Activated T-helper 17 cell treated with anti-CD3 and anti-CD28 coated beads, Interleukin-2, amount 50 U/mL, for 72 hours (primary cell): ENCODE results near the gene YAE1. TPM values are rescaled to one million over a fixed set of nuclear protein-coding genes. Genes with fewer than 3 reads are reported as not detected.
"Not testable (repeated sequence)": the region's sequence is repeated elsewhere in the genome, so short reads cannot be mapped to it uniquely, and the experiment has no call there.

Source experiments
- ATAC-seq: fragments of 150-1000 bp; cut with Tn5 transposase; replicated peaks from 2 replicates; pipeline ENCODE4 v1.10.0; 2021; ENCODE audit warnings: mild to moderate bottlenecking, moderate library complexity
- H3K27ac Mint-ChIP-seq: one replicate; pipeline ENCODE4 v1.8.0; 2022; ENCODE audit warnings: mixed read lengths
- H3K27me3 Mint-ChIP-seq: one replicate; pipeline ENCODE4 v1.8.0; 2022; ENCODE audit warnings: mixed read lengths
- H3K36me3 Mint-ChIP-seq: one replicate; pipeline ENCODE4 v1.8.0; 2022; ENCODE audit warnings: low read depth, mild to moderate bottlenecking, mixed read lengths
- H3K4me1 Mint-ChIP-seq: one replicate; pipeline ENCODE4 v1.8.0; 2022; ENCODE audit warnings: mixed read lengths
- H3K4me3 Mint-ChIP-seq: one replicate; pipeline ENCODE4 v1.8.0; 2022; ENCODE audit warnings: mild to moderate bottlenecking, mixed read lengths
- H3K9me3 Mint-ChIP-seq: one replicate; pipeline ENCODE4 v1.8.0; 2022; ENCODE audit warnings: mixed read lengths
- total RNA-seq, 2 donors: library from RNA; stranded (reverse); gene quantifications; one replicate each; pipeline ENCODE4 v1.2.3, GENCODE V29; 2022

The YAE1 gene
- total RNA-seq, 2 donors from 2014 or later = 9.2 to 13.9 TPM

DNA sequence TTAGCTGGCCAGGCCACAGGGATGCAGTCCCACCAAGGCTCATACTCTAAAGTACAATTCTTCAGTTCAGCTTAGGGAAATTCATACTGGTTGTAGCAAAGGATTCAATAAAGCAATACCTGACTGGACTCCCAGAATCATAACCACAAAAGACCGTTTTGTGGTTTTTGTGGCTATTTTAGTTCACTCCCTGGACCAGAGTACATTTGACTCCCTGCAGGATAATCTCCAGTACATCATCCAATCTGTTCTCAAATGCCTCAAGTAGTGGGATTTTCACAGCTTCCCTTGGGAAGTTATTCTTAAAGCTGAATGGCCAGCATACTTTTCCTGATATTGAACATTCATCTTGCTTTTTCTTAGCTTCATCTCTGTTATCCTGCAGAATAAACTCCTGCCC is 29.3 kb upstream of the YAE1 start:
- no peak for ATAC-seq
- peaks cover 11% of the 10 kb centered on the region for H3K27me3 Mint-ChIP-seq
- H3K9me3 Mint-ChIP-seq = no peaks in the 10 kb centered on the region
- H3K4me3 Mint-ChIP-seq = no peak overlapping the region
- H3K4me1 Mint-ChIP-seq = no peaks in the 10 kb centered on the region
- no peaks in the 10 kb centered on the region for H3K36me3 Mint-ChIP-seq
- H3K27ac Mint-ChIP-seq = no peak overlapping the region

DNA sequence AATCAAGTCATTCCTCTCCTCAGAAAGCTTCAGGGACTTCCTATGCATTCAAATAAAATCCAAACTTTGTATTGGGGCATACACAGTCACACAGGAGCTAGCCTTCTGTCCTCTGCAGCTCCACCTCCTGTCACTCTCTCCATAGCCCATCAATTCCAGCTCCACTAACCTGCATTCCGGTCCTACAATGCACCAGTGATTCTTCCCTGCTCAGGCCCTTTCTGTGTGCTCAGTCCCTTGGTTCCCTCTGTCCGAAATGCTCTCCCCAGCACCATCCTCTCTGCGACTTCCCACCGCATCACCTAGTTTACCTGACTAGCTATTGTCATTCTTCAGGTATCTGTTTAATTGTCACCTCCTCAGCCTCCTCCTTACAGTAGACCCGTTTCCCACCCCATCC is 26.4 kb upstream of the YAE1 start:
- ATAC-seq = no peak
- Mint-ChIP-seq H3K4me3 (no peak overlapping the region), H3K36me3 (no peaks in the 10 kb centered on the region)

DNA sequence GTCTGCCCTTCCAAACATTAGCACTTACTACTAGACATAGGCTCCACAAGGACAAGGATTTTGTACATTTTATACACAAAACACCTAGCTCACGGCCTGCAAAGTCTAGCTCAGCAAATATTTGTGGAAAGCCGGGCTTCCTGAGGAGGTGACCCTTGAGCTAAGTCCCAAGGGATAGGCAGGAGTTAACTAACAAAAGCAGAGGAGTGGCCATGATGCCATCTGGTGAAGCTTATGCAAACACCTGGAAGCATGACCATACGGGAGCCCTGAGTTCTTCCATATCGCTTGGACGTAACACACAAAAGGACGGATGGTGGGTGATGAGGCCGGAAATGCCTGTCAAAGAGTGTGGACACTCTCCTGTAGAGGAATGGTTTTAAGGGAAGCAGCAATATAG is 25.9 kb upstream of the YAE1 start:
- Mint-ChIP-seq H3K27me3 (peaks cover 6% of the 10 kb centered on the region), H3K9me3 (no peaks in the 10 kb centered on the region), H3K27ac (no peak overlapping the region), H3K4me3 (no peak overlapping the region), H3K4me1 (no peaks in the 10 kb centered on the region), H3K36me3 (no peaks in the 10 kb centered on the region)
- no peak for ATAC-seq

More for the DNA sequence above, 26.4 kb upstream of the YAE1 start:
- Mint-ChIP-seq H3K9me3 (no peaks in the 10 kb centered on the region), H3K4me1 (no peaks in the 10 kb centered on the region), H3K27ac (no peak overlapping the region), H3K27me3 (peaks cover 6% of the 10 kb centered on the region)

DNA sequence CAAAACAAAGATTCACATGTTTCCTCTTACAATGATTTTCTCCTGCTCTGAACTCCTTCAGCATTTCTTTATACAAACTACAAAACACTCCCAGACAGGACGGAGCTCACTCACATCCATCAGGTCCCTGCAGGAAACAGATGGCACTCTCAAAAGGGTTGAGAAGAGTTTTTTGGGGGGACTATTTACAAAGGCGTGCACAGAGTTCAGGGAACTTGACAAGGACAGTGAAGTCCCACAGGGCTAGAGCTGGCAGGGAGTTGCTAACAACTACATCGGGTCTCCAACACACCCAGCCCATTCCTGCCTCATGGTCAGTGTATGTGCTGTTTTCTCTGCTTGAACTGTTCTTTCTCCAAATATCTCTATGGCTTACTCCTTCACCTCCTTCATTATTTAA is 24.7 kb upstream of the YAE1 start:
- Mint-ChIP-seq H3K36me3 (no peaks in the 10 kb centered on the region), H3K9me3 (no peaks in the 10 kb centered on the region), H3K27me3 (no peaks in the 10 kb centered on the region), H3K4me1 (no peaks in the 10 kb centered on the region), H3K4me3 (no peak overlapping the region), H3K27ac (no peak overlapping the region)
- no peak for ATAC-seq

DNA sequence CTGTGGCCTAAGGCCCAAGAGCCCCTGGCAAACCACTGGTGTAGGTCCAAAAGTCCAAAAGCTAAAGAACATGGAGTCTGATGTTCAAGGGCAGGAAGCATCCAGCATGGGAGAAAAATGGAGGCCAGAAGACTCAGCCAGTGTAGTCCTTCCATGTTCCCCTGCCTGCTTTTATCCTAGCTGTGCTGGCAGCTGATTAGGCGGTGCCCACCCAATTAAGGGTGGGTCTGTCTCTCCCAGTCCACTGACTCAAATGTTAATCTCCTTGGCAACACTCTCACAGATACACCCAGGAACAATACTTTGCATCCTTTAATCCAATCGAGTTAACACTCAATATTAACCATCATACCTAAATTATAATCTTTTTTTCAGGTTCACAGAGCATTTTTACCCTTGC is 21.4 kb upstream of the YAE1 start:
- H3K27ac Mint-ChIP-seq, H3K9me3 Mint-ChIP-seq, H3K27me3 Mint-ChIP-seq, H3K4me3 Mint-ChIP-seq, H3K4me1 Mint-ChIP-seq, ATAC-seq, H3K36me3 Mint-ChIP-seq: not testable (repeated sequence)

DNA sequence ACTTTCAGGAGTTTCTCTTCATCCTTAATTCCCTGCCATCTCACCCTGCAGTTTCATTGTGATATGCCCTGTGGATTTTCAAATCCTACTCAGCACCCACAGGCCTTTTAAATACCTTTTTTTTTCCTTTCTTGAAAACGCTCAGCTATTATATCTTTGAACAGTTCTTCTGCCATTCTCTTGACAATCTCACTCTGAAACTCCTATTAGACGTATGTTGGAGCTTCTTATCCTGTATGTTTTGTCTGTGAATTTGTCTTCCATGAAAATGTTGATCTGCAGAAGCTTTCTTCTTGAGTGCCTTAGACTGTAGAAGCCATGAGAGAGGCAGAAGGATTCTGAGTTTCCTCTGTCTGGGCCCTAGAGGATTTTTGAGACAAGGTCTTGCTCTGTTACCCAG is 18.9 kb upstream of the YAE1 start:
- peaks cover 13% of the 10 kb centered on the region for H3K27me3 Mint-ChIP-seq
- no peaks in the 10 kb centered on the region for H3K36me3 Mint-ChIP-seq
- peaks cover 6% of the 10 kb centered on the region for H3K9me3 Mint-ChIP-seq
- no peaks in the 10 kb centered on the region for H3K4me1 Mint-ChIP-seq
- H3K4me3 Mint-ChIP-seq = no peak overlapping the region
- no peak overlapping the region for H3K27ac Mint-ChIP-seq
- ATAC-seq = no peak

DNA sequence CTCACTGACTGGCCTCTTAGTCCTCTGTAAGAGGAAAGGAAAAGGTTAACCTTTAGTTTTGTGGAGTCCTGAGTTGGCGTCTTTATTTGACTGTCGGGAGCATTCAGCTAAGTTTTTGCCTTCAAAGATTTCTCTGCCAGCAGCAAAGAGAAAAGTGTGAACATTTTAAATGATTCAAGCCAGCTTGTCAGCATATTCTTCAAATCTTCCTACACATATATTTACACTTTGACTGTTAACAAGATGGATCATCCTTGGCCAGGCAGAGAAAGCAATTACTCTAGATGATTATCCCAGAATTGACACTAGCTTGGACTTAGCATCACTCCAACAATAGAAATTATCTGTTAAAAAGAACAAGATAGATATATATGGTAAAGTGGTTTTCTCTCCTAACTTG is 15.8 kb upstream of the YAE1 start:
- ATAC-seq = no peak
- H3K36me3 Mint-ChIP-seq = no peaks in the 10 kb centered on the region
- H3K27me3 Mint-ChIP-seq = peaks cover 27% of the 10 kb centered on the region
- H3K4me3 Mint-ChIP-seq = no peak overlapping the region
- no peak overlapping the region for H3K27ac Mint-ChIP-seq
- no peaks in the 10 kb centered on the region for H3K4me1 Mint-ChIP-seq
- H3K9me3 Mint-ChIP-seq = peaks cover 6% of the 10 kb centered on the region

DNA sequence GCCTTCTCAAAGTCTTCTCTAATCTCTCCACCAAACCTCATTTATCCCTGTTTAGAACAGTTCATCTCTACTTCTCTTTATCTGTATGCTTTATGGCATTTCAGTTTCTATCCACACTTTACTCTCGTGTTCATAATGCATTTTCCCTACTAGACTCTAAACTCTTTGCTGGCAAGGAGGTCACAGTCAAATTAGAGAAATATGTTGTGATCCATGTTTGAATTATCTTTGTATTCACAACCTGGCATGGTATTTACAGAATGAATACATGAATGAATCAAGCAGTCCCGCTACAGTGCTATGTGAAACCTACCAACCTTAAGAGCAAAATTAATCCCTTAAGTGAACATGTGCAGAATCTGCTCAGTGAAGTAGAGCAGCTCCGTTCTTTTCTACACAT is 12.8 kb upstream of the YAE1 start:
- H3K4me3 Mint-ChIP-seq = no peak overlapping the region
- H3K27ac Mint-ChIP-seq = no peak overlapping the region
- ATAC-seq = no peak

DNA sequence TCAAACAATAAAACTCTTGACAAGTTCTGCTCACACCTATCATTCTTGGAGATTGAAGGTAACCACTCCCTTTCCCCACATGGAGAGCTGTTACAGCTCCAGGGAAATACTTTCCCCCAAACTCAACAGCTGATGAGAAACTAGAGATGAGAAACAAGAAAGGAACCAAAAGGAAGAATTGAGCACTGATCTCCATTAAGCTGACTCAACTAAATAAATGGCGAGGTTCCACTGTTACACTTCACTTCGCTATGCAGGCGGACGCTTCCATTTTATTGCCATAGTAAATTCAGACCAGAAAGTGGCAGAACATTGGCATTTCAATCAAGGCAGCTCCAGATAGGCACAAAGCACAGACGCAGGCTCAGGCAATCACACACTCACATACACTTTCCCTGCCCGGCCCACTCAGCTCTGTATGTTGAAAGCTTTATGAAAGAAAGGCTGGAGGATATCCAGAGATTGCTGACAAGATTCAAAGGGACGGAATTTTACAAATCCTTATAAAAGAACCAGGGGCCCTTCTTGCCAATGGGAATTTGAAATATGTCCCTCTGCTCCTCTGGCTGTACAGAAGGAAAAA is 11.5 kb upstream of the YAE1 start:
- no peaks in the 10 kb centered on the region for H3K9me3 Mint-ChIP-seq
- no peak overlapping the region for H3K4me3 Mint-ChIP-seq
- no peaks in the 10 kb centered on the region for H3K4me1 Mint-ChIP-seq
- H3K27me3 Mint-ChIP-seq = peaks cover 30% of the 10 kb centered on the region
- ATAC-seq = no peak
- H3K36me3 Mint-ChIP-seq = no peaks in the 10 kb centered on the region
- no peak overlapping the region for H3K27ac Mint-ChIP-seq

More for the DNA sequence above, 12.8 kb upstream of the YAE1 start:
- H3K9me3 Mint-ChIP-seq = no peaks in the 10 kb centered on the region
- H3K4me1 Mint-ChIP-seq = no peaks in the 10 kb centered on the region
- no peaks in the 10 kb centered on the region for H3K36me3 Mint-ChIP-seq
- peaks cover 30% of the 10 kb centered on the region for H3K27me3 Mint-ChIP-seq

DNA sequence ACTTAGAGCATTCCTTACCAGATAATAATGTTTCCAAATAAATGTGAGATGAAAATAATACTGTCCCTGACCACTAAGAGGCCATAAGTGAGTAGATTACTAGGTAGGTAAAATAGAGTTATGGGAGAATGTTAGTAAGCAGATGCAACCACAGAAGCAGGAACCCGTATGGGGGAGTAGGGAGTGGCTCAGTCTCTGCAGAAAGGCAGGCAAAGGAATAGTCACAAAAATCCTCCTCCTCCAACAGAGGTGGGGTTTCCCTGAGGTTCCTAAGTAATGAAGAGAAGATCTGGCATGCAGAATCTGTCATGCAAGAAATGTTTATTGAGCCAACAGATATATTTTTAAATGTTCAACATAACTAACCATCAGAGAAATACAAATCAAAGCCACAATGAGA is 9.0 kb upstream of the YAE1 start:
- Mint-ChIP-seq H3K27me3 (peaks cover 21% of the 10 kb centered on the region), H3K9me3 (no peaks in the 10 kb centered on the region), H3K4me3 (no peak overlapping the region), H3K4me1 (no peaks in the 10 kb centered on the region), H3K27ac (no peak overlapping the region), H3K36me3 (no peaks in the 10 kb centered on the region)
- no peak for ATAC-seq

DNA sequence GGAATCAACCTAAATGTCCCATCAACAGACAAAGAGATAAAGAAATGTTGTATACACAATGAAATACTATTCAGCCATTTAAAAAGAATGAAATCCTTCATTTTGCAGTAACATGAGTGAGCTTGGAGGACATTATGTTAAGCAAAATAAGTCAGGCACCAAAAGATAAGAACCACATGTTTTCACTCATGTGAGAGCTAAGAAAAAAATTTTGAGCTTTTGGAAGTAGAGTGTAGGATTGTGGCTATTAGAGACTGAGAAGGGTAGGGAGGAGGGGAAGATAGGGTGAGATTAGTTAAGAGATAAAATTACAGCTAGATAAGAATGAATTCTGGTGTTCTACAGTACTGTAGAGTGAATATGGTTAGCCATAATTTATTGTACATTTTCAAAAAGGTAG is 8.3 kb upstream of the YAE1 start:
- ATAC-seq = no peak
- H3K9me3 Mint-ChIP-seq = no peaks in the 10 kb centered on the region
- no peaks in the 10 kb centered on the region for H3K36me3 Mint-ChIP-seq
- no peak overlapping the region for H3K27ac Mint-ChIP-seq
- H3K4me1 Mint-ChIP-seq = no peaks in the 10 kb centered on the region
- peaks cover 21% of the 10 kb centered on the region for H3K27me3 Mint-ChIP-seq
- H3K4me3 Mint-ChIP-seq = no peak overlapping the region

DNA sequence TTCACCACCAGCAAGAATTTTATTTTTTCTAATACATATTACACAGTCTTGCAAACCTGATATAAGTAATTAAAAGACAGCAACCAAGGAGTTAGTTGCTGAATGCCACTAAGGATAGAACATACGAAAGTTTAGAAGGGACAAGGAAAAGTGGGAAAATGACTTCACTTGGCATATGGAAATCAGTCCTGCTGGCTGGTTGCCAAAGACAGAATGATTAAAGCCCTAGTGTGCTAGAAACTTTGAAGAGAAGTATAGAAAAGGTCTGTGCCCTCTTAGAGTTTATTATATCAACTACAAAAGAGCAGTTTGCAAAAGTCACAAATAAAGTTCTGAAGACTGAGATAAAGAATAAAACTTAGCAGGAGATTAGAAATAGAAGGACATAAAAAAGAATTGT is 5.8 kb upstream of the YAE1 start:
- Mint-ChIP-seq H3K36me3 (no peaks in the 10 kb centered on the region), H3K27me3 (peaks cover 8% of the 10 kb centered on the region), H3K4me3 (no peak overlapping the region), H3K4me1 (peaks cover under 1% of the 10 kb centered on the region), H3K27ac (no peak overlapping the region), H3K9me3 (no peaks in the 10 kb centered on the region)
- ATAC-seq = no peak

DNA sequence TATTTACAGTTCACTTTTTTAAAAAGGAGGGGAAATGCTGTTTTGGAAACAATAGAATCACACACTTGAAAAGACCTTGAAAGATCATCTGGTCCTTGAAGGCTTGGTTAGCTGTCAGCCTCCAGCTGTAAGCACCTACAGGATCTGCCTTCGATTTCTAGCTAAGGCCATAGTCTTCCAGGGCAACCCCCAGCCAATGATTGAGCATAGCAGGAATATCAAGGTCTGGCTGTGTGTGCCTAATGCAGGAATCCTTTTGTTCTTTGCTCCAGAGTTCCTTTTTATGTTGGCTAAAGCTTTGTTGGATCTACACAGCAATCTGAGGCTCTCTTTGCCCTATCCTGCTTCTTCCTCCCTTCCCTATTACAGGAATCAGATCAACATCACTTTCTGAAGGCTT is 5.2 kb upstream of the YAE1 start:
- no peaks in the 10 kb centered on the region for H3K36me3 Mint-ChIP-seq
- no peak for ATAC-seq
- peaks cover 4% of the 10 kb centered on the region for H3K4me1 Mint-ChIP-seq
- H3K4me3 Mint-ChIP-seq = no peak overlapping the region
- no peaks in the 10 kb centered on the region for H3K9me3 Mint-ChIP-seq
- no peak overlapping the region for H3K27ac Mint-ChIP-seq
- H3K27me3 Mint-ChIP-seq = peaks cover 8% of the 10 kb centered on the region

DNA sequence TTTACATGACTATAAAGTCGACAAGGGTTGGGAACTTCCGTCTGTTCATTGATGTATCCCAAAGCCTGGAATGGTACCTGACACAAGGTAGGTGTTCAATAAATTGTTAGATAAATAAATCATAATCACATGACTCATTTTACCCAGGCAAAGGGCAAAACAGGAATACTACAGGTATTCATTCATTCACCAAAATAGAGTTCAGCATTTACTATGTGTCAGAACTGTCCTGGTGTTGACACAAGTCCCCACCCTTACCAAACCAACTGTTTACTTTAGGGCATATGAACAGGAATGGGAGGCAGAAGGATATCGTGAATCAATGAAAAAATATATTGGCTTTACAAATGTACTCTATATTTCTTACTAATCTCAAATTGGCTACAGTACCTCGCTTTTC is 666 bp upstream of the YAE1 start:
- peaks cover 4% of the 10 kb centered on the region for H3K4me1 Mint-ChIP-seq
- H3K27me3 Mint-ChIP-seq = no peaks in the 10 kb centered on the region
- peak overlapping the region; percentile 90 for H3K4me3 Mint-ChIP-seq
- ATAC-seq = no peak
- H3K27ac Mint-ChIP-seq = peak overlapping the region; percentile 88
- H3K9me3 Mint-ChIP-seq = no peaks in the 10 kb centered on the region
- peaks cover 14% of the 10 kb centered on the region for H3K36me3 Mint-ChIP-seq

DNA sequence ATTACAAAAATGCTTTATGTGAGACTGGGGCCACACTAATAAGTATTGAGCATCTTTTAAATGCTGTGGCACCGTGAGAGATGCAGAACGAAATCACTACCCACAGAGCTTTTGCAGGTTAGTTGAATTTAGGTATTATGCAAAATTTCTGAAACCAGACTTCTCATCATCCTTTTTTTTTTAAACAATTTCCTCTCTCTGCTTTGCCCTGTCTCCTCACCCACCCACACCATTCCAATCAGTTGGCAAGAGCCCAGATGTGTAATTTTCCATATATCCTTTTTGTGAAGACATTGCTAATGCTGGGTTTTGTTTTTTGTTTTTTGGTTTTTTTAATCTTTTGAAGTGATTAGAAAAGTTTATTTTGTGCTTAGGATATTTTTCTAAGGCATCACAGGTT is 1.1 kb downstream of the YAE1 start:
- no peak for ATAC-seq
- H3K27ac Mint-ChIP-seq = peak overlapping the region; percentile 88

More for the DNA sequence above, 1.1 kb downstream of the YAE1 start:
- Mint-ChIP-seq H3K27me3 (no peaks in the 10 kb centered on the region), H3K9me3 (no peaks in the 10 kb centered on the region), H3K36me3 (peaks cover 31% of the 10 kb centered on the region), H3K4me3 (peak overlapping the region; percentile 90), H3K4me1 (peaks cover 4% of the 10 kb centered on the region)
